Retina (tissue), 1 donor: ENCODE measurements around the gene ZNF502.

Experiments used
- DNase-seq: peaks from one replicate; pipeline ENCODE4 v3.0.0-alpha.2; 2016

The ZNF502 gene

GRCh38 chr3:44771424-44772098, 59.1 kb downstream of the ZNF502 start:
- no peak for DNase-seq

- no peak for DNase-seq
Observed at GRCh38 chr3:44772099-44772442, 59.6 kb downstream of the ZNF502 start.
